Measurements from ENCODE around the gene CBX6.

The CBX6 gene

GRCh38 chr22:38901111-38901641, 29.2 kb upstream of the CBX6 start:
- no peak for DNase-seq (ENCODE audit: low read depth)
- TF ChIP-seq, protein P1, sequence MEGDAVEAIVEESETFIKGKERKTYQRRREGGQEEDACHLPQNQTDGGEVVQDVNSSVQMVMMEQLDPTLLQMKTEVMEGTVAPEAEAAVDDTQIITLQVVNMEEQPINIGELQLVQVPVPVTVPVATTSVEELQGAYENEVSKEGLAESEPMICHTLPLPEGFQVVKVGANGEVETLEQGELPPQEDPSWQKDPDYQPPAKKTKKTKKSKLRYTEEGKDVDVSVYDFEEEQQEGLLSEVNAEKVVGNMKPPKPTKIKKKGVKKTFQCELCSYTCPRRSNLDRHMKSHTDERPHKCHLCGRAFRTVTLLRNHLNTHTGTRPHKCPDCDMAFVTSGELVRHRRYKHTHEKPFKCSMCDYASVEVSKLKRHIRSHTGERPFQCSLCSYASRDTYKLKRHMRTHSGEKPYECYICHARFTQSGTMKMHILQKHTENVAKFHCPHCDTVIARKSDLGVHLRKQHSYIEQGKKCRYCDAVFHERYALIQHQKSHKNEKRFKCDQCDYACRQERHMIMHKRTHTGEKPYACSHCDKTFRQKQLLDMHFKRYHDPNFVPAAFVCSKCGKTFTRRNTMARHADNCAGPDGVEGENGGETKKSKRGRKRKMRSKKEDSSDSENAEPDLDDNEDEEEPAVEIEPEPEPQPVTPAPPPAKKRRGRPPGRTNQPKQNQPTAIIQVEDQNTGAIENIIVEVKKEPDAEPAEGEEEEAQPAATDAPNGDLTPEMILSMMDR (IDR thresholded peaks at IDR 0.05; ENCODE audit: insufficient read depth, low read depth, low read length, missing control alignments) = no peak
- no peak overlapping the region for H3K4me3 ChIP-seq (ENCODE audit: low read length)

GRCh38 chr22:38900677-38901076, 28.7 kb upstream of the CBX6 start:
- TF ChIP-seq, protein P1 (IDR thresholded peaks at IDR 0.05; ENCODE audit: insufficient read depth, low read depth, low read length, missing control alignments) = no peak
- no peak for DNase-seq (ENCODE audit: low read depth)
- no peak overlapping the region for H3K4me3 ChIP-seq (ENCODE audit: low read length)

- no peak for DNase-seq (ENCODE audit: low read depth)
- no peak overlapping the region for H3K4me3 ChIP-seq (ENCODE audit: low read length)
- TF ChIP-seq, protein P1 (IDR thresholded peaks at IDR 0.05; ENCODE audit: insufficient read depth, low read depth, low read length, missing control alignments) = no peak
These were observed 19.2 kb upstream of the CBX6 start for GRCh38 chr22:38891256-38891655.

DNA sequence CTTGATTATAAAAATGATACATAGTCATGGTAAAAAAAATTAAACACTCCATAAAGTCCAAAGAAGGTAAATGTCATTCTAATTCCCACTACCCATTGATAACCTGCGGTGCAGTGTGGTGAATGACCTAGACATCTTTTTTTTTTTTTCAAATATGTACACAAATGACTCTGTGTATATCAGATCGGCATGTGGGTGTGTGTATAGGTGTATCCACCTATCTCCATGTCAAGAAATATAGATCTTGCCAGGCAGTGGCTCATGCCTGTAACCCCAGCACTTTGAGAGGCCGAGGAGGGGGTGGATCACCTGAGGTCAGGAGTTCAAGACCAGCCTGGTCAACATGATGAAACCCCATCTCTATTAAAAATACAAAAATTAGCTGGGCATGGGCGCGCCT, 18.4 kb upstream of the CBX6 start:
- H3K4me3 ChIP-seq (ENCODE audit: low read length) = no peak overlapping the region
- TF ChIP-seq, protein P1 (IDR thresholded peaks at IDR 0.05; ENCODE audit: insufficient read depth, low read depth, low read length, missing control alignments) = no peak
- DNase-seq (ENCODE audit: low read depth) = peak; percentile 23

GRCh38 chr22:38886333-38886732, 14.3 kb upstream of the CBX6 start:
- TF ChIP-seq, protein P1 (IDR thresholded peaks at IDR 0.05; ENCODE audit: insufficient read depth, low read depth, low read length, missing control alignments) = no peak
- no peak overlapping the region for H3K4me3 ChIP-seq (ENCODE audit: low read length)
- DNase-seq (ENCODE audit: low read depth) = no peak

DNA sequence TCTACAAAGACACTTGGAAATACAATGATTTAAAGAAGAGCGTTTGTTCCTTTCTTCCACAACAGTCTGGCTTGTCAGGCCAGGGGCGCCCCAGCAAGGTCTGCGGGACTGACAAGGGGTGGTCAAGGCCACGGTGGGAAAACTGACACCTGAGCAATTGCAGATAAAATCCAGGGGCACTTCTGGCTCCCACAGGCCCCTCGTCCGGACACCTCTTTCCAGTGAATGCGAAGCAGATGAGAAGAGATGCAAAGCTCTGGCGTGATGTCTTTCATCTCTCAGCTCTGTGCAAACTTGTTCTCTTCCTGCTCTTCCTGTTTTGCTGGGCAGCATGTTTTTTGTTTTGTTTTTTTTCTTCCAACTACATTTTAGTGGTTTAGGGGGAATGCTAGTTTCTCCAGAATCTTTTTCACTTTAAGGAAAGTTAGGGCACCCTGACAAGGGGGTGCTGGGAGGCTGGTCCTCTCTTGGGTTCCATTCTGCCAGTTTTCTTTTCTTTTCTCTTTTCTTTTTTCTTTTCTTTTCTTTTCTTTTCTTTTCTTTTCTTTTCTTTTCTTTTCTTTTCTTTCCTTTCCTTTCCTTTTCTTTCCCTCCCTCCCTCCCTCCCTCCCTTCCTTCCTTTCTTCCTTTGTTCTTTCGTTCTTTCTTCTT, 11.1 kb upstream of the CBX6 start:
- no peak overlapping the region for H3K4me3 ChIP-seq (ENCODE audit: low read length)
- DNase-seq (ENCODE audit: low read depth) = peak; percentile 51
- TF ChIP-seq, protein P1 (IDR thresholded peaks at IDR 0.05; ENCODE audit: insufficient read depth, low read depth, low read length, missing control alignments) = no peak
